ENCODE data around the gene FAM237B. TPM values are rescaled to one million over a fixed set of nuclear protein-coding genes. Genes with fewer than 3 reads are reported as not detected.

FAM237B gene
- total RNA-seq, 1 experiment from 2014 or later = not detected

GRCh38 chr7:90267263-90267858, 53.7 kb downstream of the FAM237B start:
- intact Hi-C loops (cut with micrococcal nuclease; ENCODE audit: unreplicated experiment) = loop anchor here (5.0 kb wide), 1 partner anchor 145 kb away; no protein-coding TSS in a partner anchor
- DNase-seq (ENCODE audit: low spot score) = peak; percentile 32
- POLR2A ChIA-PET (ENCODE audit: low non-redundant PET) = no interaction called here
- CTCF ChIA-PET = no interaction called here
- Histone ChIP-seq H3K27me3 (replicated peaks; ENCODE audit: insufficient read depth, low read depth, low read length, poor library complexity) (no peaks in the 10 kb centered on the region), H3K4me3 (ENCODE audit: low read depth, low read length, poor library complexity, severe bottlenecking) (peak overlapping the region; percentile 12), H3K4me1 (ENCODE audit: insufficient read depth, low read length, poor library complexity, severe bottlenecking) (peaks cover 30% of the 10 kb centered on the region), H3K9me3 (ENCODE audit: low read depth, low read length, poor library complexity, severe bottlenecking) (no peaks in the 10 kb centered on the region), H3K36me3 (ENCODE audit: insufficient read depth, low read length, poor library complexity, severe bottlenecking) (no peaks in the 10 kb centered on the region), H3K27ac (ENCODE audit: low read depth, low read length, poor library complexity, severe bottlenecking) (peak overlapping the region; percentile 57)
- TF ChIP-seq CTCF (conservative IDR thresholded peaks at IDR 0.05; ENCODE audit: low read depth, low read length) (no peak), EZH2 (IDR thresholded peaks at IDR 0.05; ENCODE audit: borderline replicate concordance, low read depth, low read length, poor library complexity, severe bottlenecking) (no peak)
- BruUV-seq (replicated peaks) = no TSS peak

GRCh38 chr7:90266808-90267207, 54.3 kb downstream of the FAM237B start:
- Histone ChIP-seq H3K36me3 (ENCODE audit: insufficient read depth, low read length, poor library complexity, severe bottlenecking) (no peaks in the 10 kb centered on the region), H3K4me3 (ENCODE audit: low read depth, low read length, poor library complexity, severe bottlenecking) (peak overlapping the region; percentile 12), H3K9me3 (ENCODE audit: low read depth, low read length, poor library complexity, severe bottlenecking) (no peaks in the 10 kb centered on the region), H3K27me3 (replicated peaks; ENCODE audit: insufficient read depth, low read depth, low read length, poor library complexity) (no peaks in the 10 kb centered on the region), H3K4me1 (ENCODE audit: insufficient read depth, low read length, poor library complexity, severe bottlenecking) (peaks cover 32% of the 10 kb centered on the region), H3K27ac (ENCODE audit: low read depth, low read length, poor library complexity, severe bottlenecking) (peak overlapping the region; percentile 57)
- TF ChIP-seq EZH2 (IDR thresholded peaks at IDR 0.05; ENCODE audit: borderline replicate concordance, low read depth, low read length, poor library complexity, severe bottlenecking) = no peak
- no peak for TF ChIP-seq CTCF (conservative IDR thresholded peaks at IDR 0.05; ENCODE audit: low read depth, low read length)
- DNase-seq (ENCODE audit: low spot score) = peak; percentile 33
- ChIA-PET CTCF (no interaction called here), POLR2A (ENCODE audit: low non-redundant PET) (no interaction called here)
- intact Hi-C loops (cut with micrococcal nuclease; ENCODE audit: unreplicated experiment) = loop anchor here (5.0 kb wide), 1 partner anchor 145 kb away; no protein-coding TSS in a partner anchor
- no TSS peak for BruUV-seq (replicated peaks)

Other genes starting within 250 kb of the FAM237B start
- gene STEAP1, start 166.8 kb downstream of the FAM237B start, total RNA-seq (2021) = 188 and 213 TPM in 2 replicates
- 114 and 134 TPM in 2 replicates for gene STEAP2, start 109.6 kb downstream of the FAM237B start, total RNA-seq (2021)
- gene CFAP69, start 76.1 kb downstream of the FAM237B start, total RNA-seq (2021) = 2.4 and 4.3 TPM in 2 replicates
- gene GTPBP10, start 25.4 kb upstream of the FAM237B start, total RNA-seq (2021) = 32.9 and 34.7 TPM in 2 replicates
- gene CLDN12, start 82.2 kb upstream of the FAM237B start, total RNA-seq (2021) = 32.9 and 35.1 TPM in 2 replicates
- not detected in 2 replicates for gene PTTG1IP2, start 148.3 kb upstream of the FAM237B start, total RNA-seq (2021)